Breast epithelium (tissue), 3 donors: ENCODE data around the gene PHF19.

Experiments
- POLR2AphosphoS5 ChIP-seq, 3 donors: sonication (generic); formaldehyde crosslinking; IDR thresholded peaks; one replicate each; pipeline ENCODE4 v1.6.1; 2017; ENCODE audit warnings: antibody characterized with exemption in 3 of 3
- TF ChIP-seq, protein P1 (sequence below), 3 donors: fragments of 450-650 bp; IDR thresholded peaks; one replicate each; pipeline ENCODE4 v1.5.1; 2016 to 2017; ENCODE audit warnings: antibody characterized with exemption in 3 of 3, mild to moderate bottlenecking in 3 of 3, moderate library complexity in 3 of 3

DNA sequence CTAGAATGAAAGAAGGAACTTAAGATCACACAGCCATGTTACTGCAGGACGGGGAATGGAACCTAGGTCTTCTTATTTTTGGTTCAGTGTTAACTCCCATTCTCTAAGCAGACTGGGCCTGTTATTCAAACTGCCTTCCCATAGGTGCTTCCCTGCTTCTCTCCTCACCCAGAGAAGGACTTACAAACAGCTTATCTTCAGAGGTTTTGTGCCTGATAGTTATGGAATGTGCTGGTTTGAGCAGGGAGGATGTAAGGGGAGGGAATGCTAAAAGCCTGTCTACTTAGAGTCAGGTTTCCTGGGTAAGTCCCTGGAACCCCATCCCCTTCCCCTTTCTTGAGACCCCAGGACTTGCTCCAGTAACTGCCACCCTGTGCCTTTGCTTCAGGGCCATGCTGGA, 30.1 kb downstream of the PHF19 start:
- TF ChIP-seq, protein P1, sequence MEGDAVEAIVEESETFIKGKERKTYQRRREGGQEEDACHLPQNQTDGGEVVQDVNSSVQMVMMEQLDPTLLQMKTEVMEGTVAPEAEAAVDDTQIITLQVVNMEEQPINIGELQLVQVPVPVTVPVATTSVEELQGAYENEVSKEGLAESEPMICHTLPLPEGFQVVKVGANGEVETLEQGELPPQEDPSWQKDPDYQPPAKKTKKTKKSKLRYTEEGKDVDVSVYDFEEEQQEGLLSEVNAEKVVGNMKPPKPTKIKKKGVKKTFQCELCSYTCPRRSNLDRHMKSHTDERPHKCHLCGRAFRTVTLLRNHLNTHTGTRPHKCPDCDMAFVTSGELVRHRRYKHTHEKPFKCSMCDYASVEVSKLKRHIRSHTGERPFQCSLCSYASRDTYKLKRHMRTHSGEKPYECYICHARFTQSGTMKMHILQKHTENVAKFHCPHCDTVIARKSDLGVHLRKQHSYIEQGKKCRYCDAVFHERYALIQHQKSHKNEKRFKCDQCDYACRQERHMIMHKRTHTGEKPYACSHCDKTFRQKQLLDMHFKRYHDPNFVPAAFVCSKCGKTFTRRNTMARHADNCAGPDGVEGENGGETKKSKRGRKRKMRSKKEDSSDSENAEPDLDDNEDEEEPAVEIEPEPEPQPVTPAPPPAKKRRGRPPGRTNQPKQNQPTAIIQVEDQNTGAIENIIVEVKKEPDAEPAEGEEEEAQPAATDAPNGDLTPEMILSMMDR (IDR thresholded peaks at IDR 0.05): no peak
- TF ChIP-seq POLR2AphosphoS5 (IDR thresholded peaks at IDR 0.05): no peak
